HepG2 (cell line): ENCODE results near the gene RPL5. TPM values are rescaled to one million over a fixed set of nuclear protein-coding genes. Genes with fewer than 3 reads are reported as not detected.

Experiments used
- DPF2 ChIP-seq: sonication (generic); formaldehyde crosslinking; IDR thresholded peaks from 2 replicates; pipeline ENCODE4 v1.4.0; 2020; ENCODE audit warnings: mild to moderate bottlenecking, low read depth, missing genetic modification reagents, borderline replicate concordance
- MXD3 ChIP-seq: IDR thresholded peaks from 2 replicates; pipeline ENCODE4 v1.6.1; 2016; ENCODE audit warnings: mild to moderate bottlenecking, missing biosample characterization, missing genetic modification reagents
- REST ChIP-seq, 2 experiments: IDR thresholded peaks; 2 replicates each; pipeline ENCODE4 v1.6.1; 2011 to 2012; ENCODE audit warnings: low read length in 2 of 2, borderline replicate concordance in 1 of 2, low read depth in 1 of 2, mild to moderate bottlenecking in 1 of 2, moderate library complexity in 1 of 2
- RFXAP ChIP-seq: sonication (generic); formaldehyde crosslinking; IDR thresholded peaks from 2 replicates; pipeline ENCODE4 v1.4.0; 2020; ENCODE audit warnings: missing genetic modification reagents, borderline replicate concordance
- polyA plus RNA-seq, 8 experiments: library from polyadenylated mRNA; depleted of rRNA in 3 of 8; stranded (reverse) in 7 of 8; unstranded in 1 of 8; fragments of >200 nt; fragmentation: Illumina TruSeq in 4 of 8; extraction: Trizol in 4 of 8; gene quantifications; 2 replicates each; pipeline versions ENCODE4 v1.2.1 to v1.2.3, GENCODE V29; 2011 to 2016; ENCODE audit warnings: low read depth in 4 of 8, missing spikeins in 1 of 8, mixed read lengths in 1 of 8; ENCODE audit not compliant: insufficient read depth in 1 of 8
- total RNA-seq, 5 experiments: library from RNA; depleted of rRNA; stranded (reverse); fragments of >200 nt; fragmentation: Illumina TruSeq; extraction: Trizol; gene quantifications; 2 replicates each; pipeline ENCODE4 v1.2.3, GENCODE V29; 2016; ENCODE audit warnings: low read depth in 1 of 5
- TF ChIP-seq, protein P1 (sequence below): sonication (generic); formaldehyde crosslinking; IDR thresholded peaks from 2 replicates; pipeline ENCODE4 v1.8.1; 2023; ENCODE audit warnings: mild to moderate bottlenecking, missing genetic modification reagents, borderline replicate concordance

Gene RPL5
- total and polyA plus RNA-seq, 2 of the 13 experiments (the other 11 are each of a cell fraction or from before 2014, with no cell fraction given), result 2,304 to 2,520 TPM

- TF ChIP-seq REST (IDR thresholded peaks at IDR 0.05; ENCODE audit: borderline replicate concordance in 1 of 2, low read depth in 1 of 2, low read length in 2 of 2) (no peak), DPF2 (CRISPR knock-in tag) (no peak), RFXAP (CRISPR knock-in tag) (no peak), MXD3 (no peak)
- TF ChIP-seq, protein P1, sequence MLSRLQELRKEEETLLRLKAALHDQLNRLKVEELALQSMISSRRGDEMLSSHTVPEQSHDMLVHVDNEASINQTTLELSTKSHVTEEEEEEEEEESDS, result no peak
- TF ChIP-seq, all 625 proteins: peak for 44
These were observed 26.9 kb downstream of the RPL5 start (continued) for GRCh38 chr1:92858564-92859399.
